Measurements from ENCODE around the gene CADPS2. TPM values are rescaled to one million over a fixed set of nuclear protein-coding genes. Genes with fewer than 3 reads are reported as not detected.

Gene CADPS2
- total RNA-seq, 1 donor from 2014 or later, result 3.1 TPM

- Mint-ChIP-seq H3K4me1 (peaks cover 19% of the 10 kb centered on the region), H3K9me3 (no peaks in the 10 kb centered on the region), H3K4me3 (no peak overlapping the region), H3K27me3 (ENCODE audit: low read depth) (no peaks in the 10 kb centered on the region), H3K27ac (ENCODE audit: unreplicated experiment) (no peak overlapping the region), H3K36me3 (ENCODE audit: low read depth) (no peaks in the 10 kb centered on the region)
- no peak for DNase-seq (ENCODE audit: low read depth, low spot score)
- TF ChIP-seq, protein P1, sequence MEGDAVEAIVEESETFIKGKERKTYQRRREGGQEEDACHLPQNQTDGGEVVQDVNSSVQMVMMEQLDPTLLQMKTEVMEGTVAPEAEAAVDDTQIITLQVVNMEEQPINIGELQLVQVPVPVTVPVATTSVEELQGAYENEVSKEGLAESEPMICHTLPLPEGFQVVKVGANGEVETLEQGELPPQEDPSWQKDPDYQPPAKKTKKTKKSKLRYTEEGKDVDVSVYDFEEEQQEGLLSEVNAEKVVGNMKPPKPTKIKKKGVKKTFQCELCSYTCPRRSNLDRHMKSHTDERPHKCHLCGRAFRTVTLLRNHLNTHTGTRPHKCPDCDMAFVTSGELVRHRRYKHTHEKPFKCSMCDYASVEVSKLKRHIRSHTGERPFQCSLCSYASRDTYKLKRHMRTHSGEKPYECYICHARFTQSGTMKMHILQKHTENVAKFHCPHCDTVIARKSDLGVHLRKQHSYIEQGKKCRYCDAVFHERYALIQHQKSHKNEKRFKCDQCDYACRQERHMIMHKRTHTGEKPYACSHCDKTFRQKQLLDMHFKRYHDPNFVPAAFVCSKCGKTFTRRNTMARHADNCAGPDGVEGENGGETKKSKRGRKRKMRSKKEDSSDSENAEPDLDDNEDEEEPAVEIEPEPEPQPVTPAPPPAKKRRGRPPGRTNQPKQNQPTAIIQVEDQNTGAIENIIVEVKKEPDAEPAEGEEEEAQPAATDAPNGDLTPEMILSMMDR (conservative IDR thresholded peaks at IDR 0.05), result no peak
Observed at GRCh38 chr7:122463631-122464030, 422.6 kb downstream of the CADPS2 start.

DNA sequence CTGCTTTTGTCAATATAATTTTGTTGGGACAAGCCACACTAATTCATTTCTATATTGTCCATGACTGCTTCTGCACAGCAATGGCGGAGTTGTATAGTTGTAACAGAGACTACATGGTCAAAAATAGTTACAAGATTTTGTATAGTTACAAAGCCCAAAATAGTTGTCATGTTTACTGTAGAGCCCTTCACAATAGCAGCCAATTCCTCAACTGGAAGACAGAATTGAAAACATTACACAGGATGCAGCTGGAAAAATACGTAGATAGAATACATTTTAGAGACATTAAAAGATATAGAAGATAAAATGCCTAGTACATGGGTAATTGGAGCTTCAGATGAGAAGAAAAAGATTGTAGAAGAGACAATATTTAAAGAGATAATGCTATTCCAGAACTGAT is 425.3 kb downstream of the CADPS2 start:
- no peak overlapping the region for H3K27ac Mint-ChIP-seq (ENCODE audit: unreplicated experiment)
- TF ChIP-seq, protein P1 (conservative IDR thresholded peaks at IDR 0.05), result no peak
- no peaks in the 10 kb centered on the region for H3K4me1 Mint-ChIP-seq
- no peaks in the 10 kb centered on the region for H3K27me3 Mint-ChIP-seq (ENCODE audit: low read depth)
- H3K4me3 Mint-ChIP-seq, result no peak overlapping the region
- H3K36me3 Mint-ChIP-seq (ENCODE audit: low read depth), result no peaks in the 10 kb centered on the region
- no peak for DNase-seq (ENCODE audit: low read depth, low spot score)
- no peaks in the 10 kb centered on the region for H3K9me3 Mint-ChIP-seq

DNA sequence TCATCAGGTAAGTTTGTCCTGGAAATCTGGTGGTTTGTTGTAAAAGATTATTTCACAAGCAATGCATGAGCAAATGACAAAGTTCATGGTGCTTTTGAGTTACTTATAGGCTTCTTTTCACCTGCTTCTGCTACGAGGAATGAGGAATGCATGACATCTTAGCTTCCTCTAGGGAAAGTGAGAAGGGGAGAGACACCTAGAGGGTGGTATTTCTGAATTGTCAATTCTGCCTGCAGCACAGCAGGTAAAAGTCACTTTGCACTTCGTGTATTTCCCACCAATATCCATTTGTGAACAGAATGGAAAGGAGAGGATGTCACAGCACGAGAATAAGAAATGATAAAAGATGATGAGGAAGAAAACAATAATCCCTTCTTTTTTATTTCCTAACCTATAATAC is 428.3 kb downstream of the CADPS2 start:
- H3K4me3 Mint-ChIP-seq, result no peak overlapping the region
- no peaks in the 10 kb centered on the region for H3K4me1 Mint-ChIP-seq
- H3K36me3 Mint-ChIP-seq (ENCODE audit: low read depth), result no peaks in the 10 kb centered on the region
- H3K9me3 Mint-ChIP-seq, result no peaks in the 10 kb centered on the region
- no peaks in the 10 kb centered on the region for H3K27me3 Mint-ChIP-seq (ENCODE audit: low read depth)
- no peak for DNase-seq (ENCODE audit: low read depth, low spot score)
- no peak overlapping the region for H3K27ac Mint-ChIP-seq (ENCODE audit: unreplicated experiment)
- TF ChIP-seq, protein P1 (conservative IDR thresholded peaks at IDR 0.05), result no peak

GRCh38 chr7:122457325-122457724 is 428.9 kb downstream of the CADPS2 start:
- Mint-ChIP-seq H3K9me3 (no peaks in the 10 kb centered on the region), H3K4me3 (no peak overlapping the region), H3K27me3 (ENCODE audit: low read depth) (no peaks in the 10 kb centered on the region), H3K27ac (ENCODE audit: unreplicated experiment) (no peak overlapping the region), H3K4me1 (no peaks in the 10 kb centered on the region), H3K36me3 (ENCODE audit: low read depth) (no peaks in the 10 kb centered on the region)
- DNase-seq (ENCODE audit: low read depth, low spot score), result no peak
- TF ChIP-seq, protein P1 (conservative IDR thresholded peaks at IDR 0.05), result no peak

GRCh38 chr7:122454776-122455507 is 431.3 kb downstream of the CADPS2 start:
- no peak for DNase-seq (ENCODE audit: low read depth, low spot score)
- Mint-ChIP-seq H3K4me3 (no peak overlapping the region), H3K27me3 (ENCODE audit: low read depth) (no peaks in the 10 kb centered on the region), H3K4me1 (no peaks in the 10 kb centered on the region), H3K27ac (ENCODE audit: unreplicated experiment) (no peak overlapping the region), H3K9me3 (no peaks in the 10 kb centered on the region), H3K36me3 (ENCODE audit: low read depth) (no peaks in the 10 kb centered on the region)
- TF ChIP-seq, protein P1 (conservative IDR thresholded peaks at IDR 0.05), result no peak
